Neural cell (in vitro differentiated cells): ENCODE measurements around the gene NCAM1. TPM values are rescaled to one million over a fixed set of nuclear protein-coding genes. Genes with fewer than 3 reads are reported as not detected.

ENCODE experiments used
- H2AFZ ChIP-seq: fragments of 200-600, 300-800 bp; sonication (generic), shearing (Covaris generic); 2 replicates; pipeline ENCODE4 v1.6.0; 2014; ENCODE audit warnings: low read depth, mild to moderate bottlenecking, antibody characterized with exemption, low read length, moderate library complexity
- H3F3A ChIP-seq: fragments of 200-600 bp; shearing (Covaris generic); 2 replicates; pipeline ENCODE4 v1.6.1; 2016; ENCODE audit warnings: mild to moderate bottlenecking, moderate library complexity, mixed read lengths, antibody characterized with exemption, low read length; ENCODE audit not compliant: insufficient read depth, poor library complexity, severe bottlenecking
- H3K27ac ChIP-seq: fragments of 200-600, 300-800 bp; sonication (generic), shearing (Covaris generic); 2 replicates; pipeline ENCODE4 v1.5.1; 2014; ENCODE audit warnings: mild to moderate bottlenecking, low read length, moderate library complexity
- H3K27me3 ChIP-seq: fragments of 300-800, 200-600 bp; sonication (generic), shearing (Covaris generic); 2 replicates; pipeline ENCODE4 v1.6.0; 2014; ENCODE audit warnings: mild to moderate bottlenecking, low read depth, low read length, moderate library complexity; ENCODE audit not compliant: insufficient read depth
- H3K36me3 ChIP-seq: fragments of 300-800, 200-600 bp; sonication (generic), shearing (Covaris generic); 2 replicates; pipeline ENCODE4 v1.5.1; 2014; ENCODE audit warnings: mild to moderate bottlenecking, antibody characterized with exemption, low read length, moderate library complexity; ENCODE audit not compliant: insufficient read depth
- H3K4me2 ChIP-seq: fragments of 300-800, 200-600 bp; sonication (generic), shearing (Covaris generic); 2 replicates; pipeline ENCODE4 v1.6.0; 2014; ENCODE audit warnings: mild to moderate bottlenecking, low read length
- H3K4me3 ChIP-seq: fragments of 300-800, 200-600 bp; sonication (generic), shearing (Covaris generic); 2 replicates; pipeline ENCODE4 v1.5.1; 2014; ENCODE audit warnings: mild to moderate bottlenecking, low read length, moderate library complexity
- H3K79me2 ChIP-seq: fragments of 200-600 bp; shearing (Covaris generic); replicated peaks from 2 replicates; pipeline ENCODE4 v1.6.0; 2014; ENCODE audit warnings: mild to moderate bottlenecking, low read length, moderate library complexity; ENCODE audit not compliant: insufficient read depth
- H3K9ac ChIP-seq: fragments of 300-800, 200-600 bp; sonication (generic), shearing (Covaris generic); 2 replicates; pipeline ENCODE4 v1.6.1; 2016; ENCODE audit warnings: mild to moderate bottlenecking, low read length, mixed read lengths
- H3K9me2 ChIP-seq: fragments of 200-600 bp; shearing (Covaris generic); 2 replicates; pipeline ENCODE4 v1.6.1; 2016; ENCODE audit warnings: mild to moderate bottlenecking, low read length, mixed read lengths; ENCODE audit not compliant: insufficient read depth
- H3K9me3 ChIP-seq: fragments of 200-600, 300-800 bp; sonication (generic), shearing (Covaris generic); 2 replicates; pipeline ENCODE4 v1.6.1; 2016; ENCODE audit warnings: mild to moderate bottlenecking, mixed run types, low read length, moderate library complexity, mixed read lengths
- H4K20me1 ChIP-seq: fragments of 200-600 bp; shearing (Covaris generic); 2 replicates; pipeline ENCODE4 v1.6.1; 2016; ENCODE audit warnings: mild to moderate bottlenecking, mixed run types; ENCODE audit not compliant: insufficient read depth
- EP300 ChIP-seq: fragments of 450-650 bp; conservative IDR thresholded peaks from 2 replicates; pipeline ENCODE4 v1.6.1; 2014; ENCODE audit warnings: antibody characterized with exemption, mild to moderate bottlenecking, moderate library complexity; ENCODE audit not compliant: poor library complexity, severe bottlenecking
- EZH2 ChIP-seq: fragments of 200-600, 300-800 bp; shearing (Covaris generic), sonication (generic); IDR thresholded peaks from 2 replicates; pipeline ENCODE4 v1.6.1; 2014; ENCODE audit warnings: antibody characterized with exemption, low read length, borderline replicate concordance, mild to moderate bottlenecking; ENCODE audit not compliant: insufficient read depth, poor library complexity, severe bottlenecking
- MXI1 ChIP-seq: fragments of 450-650 bp; conservative IDR thresholded peaks from 2 replicates; pipeline ENCODE4 v1.6.1; 2014; ENCODE audit warnings: antibody characterized with exemption, mild to moderate bottlenecking; ENCODE audit not compliant: poor library complexity, severe bottlenecking
- POLR2AphosphoS5 ChIP-seq: IDR thresholded peaks from 2 replicates; pipeline ENCODE4 v1.6.1; 2012
- RAD21 ChIP-seq: fragments of 450-650 bp; conservative IDR thresholded peaks from 2 replicates; pipeline ENCODE4 v1.6.1; 2014; ENCODE audit warnings: antibody characterized with exemption, mild to moderate bottlenecking, moderate library complexity
- REST ChIP-seq: IDR thresholded peaks from 2 replicates; pipeline ENCODE4 v1.6.1; 2012; ENCODE audit warnings: borderline replicate concordance
- SMC3 ChIP-seq: fragments of 450-650 bp; conservative IDR thresholded peaks from 2 replicates; pipeline ENCODE4 v1.6.1; 2014; ENCODE audit warnings: antibody characterized with exemption, mild to moderate bottlenecking, moderate library complexity; ENCODE audit not compliant: poor library complexity
- TAF1 ChIP-seq: IDR thresholded peaks from 2 replicates; pipeline ENCODE4 v1.6.1; 2012; ENCODE audit warnings: low read depth
- polyA plus RNA-seq: library from polyadenylated mRNA; depleted of rRNA; stranded (reverse); fragments of >200 nt; gene quantifications from 2 replicates; pipeline ENCODE4 v1.2.3, GENCODE V29; 2014
- TF ChIP-seq, protein P1 (sequence below): fragments of 450-650 bp; IDR thresholded peaks from 2 replicates; pipeline ENCODE4 v1.5.1; 2014; ENCODE audit warnings: antibody characterized with exemption, mild to moderate bottlenecking, moderate library complexity; ENCODE audit not compliant: poor library complexity, severe bottlenecking

The NCAM1 gene
- polyA plus RNA-seq, 1 donor from 2014 or later, result 120 TPM

- H3K9me2 ChIP-seq, result no peaks in the 10 kb centered on the region
- H4K20me1 ChIP-seq, result no peaks in the 10 kb centered on the region
- no peak overlapping the region for H2AFZ ChIP-seq
- peaks cover 36% of the 10 kb centered on the region for H3K36me3 ChIP-seq
- H3K9me3 ChIP-seq, result no peaks in the 10 kb centered on the region
- H3K79me2 ChIP-seq, result no peaks in the 10 kb centered on the region
- no peaks in the 10 kb centered on the region for H3F3A ChIP-seq
- no peak overlapping the region for H3K4me2 ChIP-seq
- H3K27ac ChIP-seq, result peak overlapping the region; percentile 65
- no peak overlapping the region for H3K9ac ChIP-seq
- TF ChIP-seq EZH2, result no peak
- H3K4me3 ChIP-seq, result no peak overlapping the region
- no peaks in the 10 kb centered on the region for H3K27me3 ChIP-seq
These were observed 280.8 kb downstream of the NCAM1 start for GRCh38 chr11:113242060-113242459.

DNA sequence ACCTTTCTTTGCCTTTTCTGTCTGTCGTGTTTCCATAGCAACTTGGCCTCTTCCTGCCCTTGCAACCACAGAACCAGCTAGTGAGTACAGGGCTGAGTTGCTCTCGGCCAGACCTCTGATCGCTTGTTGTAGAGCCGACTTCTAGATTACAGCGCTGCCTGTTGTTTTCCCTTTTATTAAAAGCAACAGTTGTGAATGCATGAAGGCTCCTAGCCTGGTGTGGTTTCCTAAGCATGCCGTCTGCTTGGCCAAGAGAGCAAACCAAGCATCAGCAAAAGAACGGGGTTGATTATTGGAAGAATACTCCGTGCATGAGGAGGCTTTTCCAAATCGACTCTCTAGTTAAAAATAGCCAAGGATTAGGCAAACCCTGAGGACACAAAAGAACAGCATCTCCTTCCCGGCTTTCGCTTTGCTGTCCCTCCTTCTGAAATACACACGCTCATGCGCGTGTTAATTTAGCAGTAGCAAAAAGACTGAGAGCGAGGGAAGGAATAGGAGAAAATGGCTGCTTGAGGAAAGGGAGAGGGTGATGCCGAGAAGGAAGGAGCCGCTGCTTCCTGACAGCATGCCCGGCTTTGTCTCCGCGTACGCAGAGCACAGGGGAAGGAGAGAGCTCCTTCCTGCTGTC, 281.7 kb downstream of the NCAM1 start:
- Histone ChIP-seq H3K4me3 (peak overlapping the region; percentile 34), H3K9ac (peak overlapping the region; percentile 36), H3F3A (no peaks in the 10 kb centered on the region), H2AFZ (no peak overlapping the region), H3K9me3 (no peaks in the 10 kb centered on the region), H3K36me3 (peaks cover 41% of the 10 kb centered on the region), H3K9me2 (no peaks in the 10 kb centered on the region), H3K27ac (peak overlapping the region; percentile 65), H4K20me1 (no peaks in the 10 kb centered on the region), H3K27me3 (no peaks in the 10 kb centered on the region), H3K4me2 (no peak overlapping the region), H3K79me2 (no peaks in the 10 kb centered on the region)
- TF ChIP-seq SMC3, result peak; percentile 37
- TF ChIP-seq RAD21, result no peak
- no peak for TF ChIP-seq TAF1

- no peak overlapping the region for H2AFZ ChIP-seq
- no peaks in the 10 kb centered on the region for H4K20me1 ChIP-seq
- peak overlapping the region; percentile 65 for H3K27ac ChIP-seq
- TF ChIP-seq MXI1 (no peak), POLR2AphosphoS5 (no peak), TAF1 (no peak), RAD21 (no peak), REST (no peak), EZH2 (no peak), EP300 (no peak), SMC3 (no peak)
- TF ChIP-seq, protein P1, sequence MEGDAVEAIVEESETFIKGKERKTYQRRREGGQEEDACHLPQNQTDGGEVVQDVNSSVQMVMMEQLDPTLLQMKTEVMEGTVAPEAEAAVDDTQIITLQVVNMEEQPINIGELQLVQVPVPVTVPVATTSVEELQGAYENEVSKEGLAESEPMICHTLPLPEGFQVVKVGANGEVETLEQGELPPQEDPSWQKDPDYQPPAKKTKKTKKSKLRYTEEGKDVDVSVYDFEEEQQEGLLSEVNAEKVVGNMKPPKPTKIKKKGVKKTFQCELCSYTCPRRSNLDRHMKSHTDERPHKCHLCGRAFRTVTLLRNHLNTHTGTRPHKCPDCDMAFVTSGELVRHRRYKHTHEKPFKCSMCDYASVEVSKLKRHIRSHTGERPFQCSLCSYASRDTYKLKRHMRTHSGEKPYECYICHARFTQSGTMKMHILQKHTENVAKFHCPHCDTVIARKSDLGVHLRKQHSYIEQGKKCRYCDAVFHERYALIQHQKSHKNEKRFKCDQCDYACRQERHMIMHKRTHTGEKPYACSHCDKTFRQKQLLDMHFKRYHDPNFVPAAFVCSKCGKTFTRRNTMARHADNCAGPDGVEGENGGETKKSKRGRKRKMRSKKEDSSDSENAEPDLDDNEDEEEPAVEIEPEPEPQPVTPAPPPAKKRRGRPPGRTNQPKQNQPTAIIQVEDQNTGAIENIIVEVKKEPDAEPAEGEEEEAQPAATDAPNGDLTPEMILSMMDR, result no peak
- H3K79me2 ChIP-seq, result no peaks in the 10 kb centered on the region
- H3F3A ChIP-seq, result no peaks in the 10 kb centered on the region
- H3K9me2 ChIP-seq, result no peaks in the 10 kb centered on the region
- H3K27me3 ChIP-seq, result no peaks in the 10 kb centered on the region
- H3K9ac ChIP-seq, result peak overlapping the region; percentile 36
- no peaks in the 10 kb centered on the region for H3K9me3 ChIP-seq
- no peak overlapping the region for H3K4me3 ChIP-seq
- H3K4me2 ChIP-seq, result no peak overlapping the region
- H3K36me3 ChIP-seq, result peaks cover 35% of the 10 kb centered on the region
These were observed 282.5 kb downstream of the NCAM1 start for GRCh38 chr11:113243696-113244095.
